Activated CD8-positive, alpha-beta memory T cell treated with anti-CD3 and anti-CD28 coated beads, Interleukin-2, amount 50 U/mL, for 4 hours (primary cell): Measurements from ENCODE around the gene POLA1.

Experiments
- DNase-seq: peaks from one replicate; pipeline ENCODE4 v3.0.0-alpha.2; 2020

Gene POLA1

DNA sequence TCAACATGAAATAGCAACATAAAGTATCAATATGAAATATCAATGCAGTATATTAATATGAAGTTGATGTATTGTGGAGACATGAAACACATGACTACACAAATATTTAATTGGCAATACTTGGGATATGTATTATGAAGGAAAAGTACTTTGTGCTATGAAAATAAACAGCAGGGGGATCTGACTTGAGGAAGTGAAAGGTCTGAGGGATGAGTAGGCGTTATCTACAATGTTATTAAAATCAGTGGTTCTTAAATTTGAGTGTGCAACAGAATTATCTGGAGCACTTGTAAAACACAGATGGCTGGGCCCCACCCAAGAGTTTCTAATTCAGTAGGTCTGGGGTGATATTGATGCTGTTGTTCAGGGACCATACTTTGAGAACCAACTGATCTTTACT lies 349.5 kb downstream of the POLA1 start:
- DNase-seq = no peak
